Amygdala (tissue), 56 donors: ENCODE data around the gene PSORS1C2.
A peak's percentile ranks its signal among the peaks of the same experiment; 100 is the strongest.
"Not testable (repeated sequence)": the region's sequence is repeated elsewhere in the genome, so short reads cannot be mapped to it uniquely, and the experiment has no call there.

Experiments used
- DNase-seq, 56 donors: peaks; one replicate each; lab custom pipeline; 2025; lab: John Stamatoyannopoulos, UW

The PSORS1C2 gene

DNA sequence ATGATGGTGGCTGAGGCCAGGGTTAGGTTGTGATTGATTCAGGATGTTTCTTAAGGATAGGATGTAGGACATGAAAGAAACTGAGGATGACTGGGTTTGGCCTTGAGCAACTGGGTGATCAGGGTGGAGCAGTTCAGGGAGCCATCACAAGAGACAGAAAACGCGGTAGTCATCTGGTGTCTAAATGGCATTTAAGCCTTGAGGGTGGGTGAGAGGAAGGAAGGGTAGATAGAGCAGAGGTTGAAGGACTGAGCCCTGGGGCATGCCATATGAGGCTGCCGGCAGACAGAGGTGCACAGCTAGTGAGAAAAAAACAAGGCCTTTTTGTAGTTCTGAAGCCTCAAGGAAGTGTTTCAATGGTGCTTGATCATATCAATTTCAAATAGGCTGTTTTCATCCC lies 29.7 kb upstream of the PSORS1C2 start:
- no peak for DNase-seq

DNA sequence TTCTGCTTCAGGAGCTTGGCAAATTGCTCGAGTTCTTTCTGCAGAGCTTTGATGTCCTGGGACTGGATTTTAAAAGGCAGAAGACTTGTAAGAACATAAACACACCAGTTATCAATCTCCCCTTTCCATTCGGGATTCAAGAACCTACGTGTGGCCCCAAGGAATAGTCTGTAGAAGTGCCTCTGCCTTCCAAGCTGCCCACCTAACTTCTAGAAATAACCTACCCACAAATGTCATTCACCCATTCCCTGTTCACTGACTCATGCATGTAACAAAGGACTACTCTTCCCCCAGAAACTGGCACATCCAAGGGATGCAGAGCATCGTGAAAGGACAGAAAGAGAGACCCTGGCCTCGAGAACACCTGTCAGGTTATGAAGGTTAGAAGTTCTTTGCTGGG lies 27.1 kb upstream of the PSORS1C2 start:
- DNase-seq, result no peak

DNA sequence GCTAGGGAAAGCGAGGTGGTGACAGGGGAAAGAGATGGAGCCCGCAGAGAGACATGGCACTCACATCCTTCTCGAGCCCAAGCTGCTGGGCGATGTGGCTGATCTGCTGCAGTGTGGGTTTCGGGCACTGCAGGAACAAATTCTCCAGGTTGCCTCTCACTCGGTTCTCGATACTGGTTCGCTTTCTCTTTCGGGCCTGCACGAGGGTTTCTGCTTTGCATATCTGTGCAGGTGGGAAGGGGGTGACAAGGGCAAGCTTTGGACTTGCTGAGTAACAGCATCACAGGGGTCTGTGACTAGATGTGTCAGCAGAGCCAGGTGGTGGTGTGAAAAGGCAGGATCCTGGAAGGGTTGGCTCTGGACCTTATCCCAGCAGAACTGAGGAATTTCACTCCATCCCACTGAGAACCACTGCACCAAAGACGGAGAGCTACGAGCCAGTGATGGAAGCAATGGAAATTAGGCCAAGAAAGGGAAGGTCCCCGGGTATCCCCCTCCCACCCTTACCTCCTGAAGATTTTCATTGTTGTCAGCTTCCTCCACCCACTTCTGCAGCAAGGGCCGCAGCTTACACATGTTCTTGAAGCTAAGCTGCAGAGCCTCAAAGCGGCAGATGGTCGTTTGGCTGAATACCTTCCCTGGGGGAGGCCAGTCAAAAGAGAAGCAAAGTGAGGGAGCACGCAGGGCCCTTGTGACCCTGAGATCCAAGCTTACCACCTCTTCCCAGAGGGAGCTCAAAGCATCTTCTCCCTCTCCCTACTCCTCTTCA lies 26.4 kb upstream of the PSORS1C2 start:
- not testable (repeated sequence) for DNase-seq

DNA sequence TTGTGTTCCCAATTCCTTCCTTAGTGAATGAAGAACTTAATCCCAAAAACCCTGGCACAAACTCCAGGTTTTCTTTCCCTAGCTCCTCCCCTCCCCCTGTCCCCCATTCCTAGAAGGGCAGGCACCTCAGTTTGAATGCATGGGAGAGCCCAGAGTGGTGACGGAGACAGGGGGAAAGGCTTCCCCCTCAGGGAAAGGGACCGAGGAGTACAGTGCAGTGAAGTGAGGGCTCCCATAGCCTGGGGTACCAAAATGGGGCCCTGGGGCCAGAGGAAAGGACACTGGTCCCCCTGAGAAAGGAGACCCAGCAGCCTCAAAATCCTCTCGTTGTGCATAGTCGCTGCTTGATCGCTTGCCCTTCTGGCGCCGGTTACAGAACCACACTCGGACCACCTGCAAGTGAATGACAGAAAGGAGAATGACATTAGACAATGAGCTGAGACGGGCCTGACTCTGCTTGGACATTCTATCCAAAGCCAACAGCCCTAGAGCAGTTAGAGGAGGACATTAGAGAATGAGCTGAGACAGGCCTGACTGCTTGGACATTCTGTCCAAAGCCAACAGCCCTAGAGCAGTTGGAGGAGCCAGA lies 25.7 kb upstream of the PSORS1C2 start:
- DNase-seq, result not testable (repeated sequence)

DNA sequence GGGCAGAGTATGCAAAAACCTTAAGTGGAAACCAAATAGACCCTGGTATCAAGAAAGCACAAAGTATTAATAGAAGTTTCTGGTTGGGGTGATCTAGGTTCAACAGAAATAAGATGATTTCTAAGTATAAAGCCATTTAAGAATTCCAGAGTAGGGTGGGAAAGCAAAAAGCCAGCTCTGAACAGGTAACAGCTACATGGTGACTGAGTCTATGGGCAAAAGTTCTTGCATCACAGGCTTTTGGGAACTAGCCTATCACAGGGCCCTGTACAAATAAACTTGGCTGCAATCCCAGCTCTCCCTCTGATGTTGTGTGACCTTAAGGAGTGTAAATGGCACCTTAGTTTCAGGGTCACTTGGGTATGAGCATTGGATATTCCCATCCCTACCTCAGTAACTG lies 25.1 kb upstream of the PSORS1C2 start:
- DNase-seq, result no peak

DNA sequence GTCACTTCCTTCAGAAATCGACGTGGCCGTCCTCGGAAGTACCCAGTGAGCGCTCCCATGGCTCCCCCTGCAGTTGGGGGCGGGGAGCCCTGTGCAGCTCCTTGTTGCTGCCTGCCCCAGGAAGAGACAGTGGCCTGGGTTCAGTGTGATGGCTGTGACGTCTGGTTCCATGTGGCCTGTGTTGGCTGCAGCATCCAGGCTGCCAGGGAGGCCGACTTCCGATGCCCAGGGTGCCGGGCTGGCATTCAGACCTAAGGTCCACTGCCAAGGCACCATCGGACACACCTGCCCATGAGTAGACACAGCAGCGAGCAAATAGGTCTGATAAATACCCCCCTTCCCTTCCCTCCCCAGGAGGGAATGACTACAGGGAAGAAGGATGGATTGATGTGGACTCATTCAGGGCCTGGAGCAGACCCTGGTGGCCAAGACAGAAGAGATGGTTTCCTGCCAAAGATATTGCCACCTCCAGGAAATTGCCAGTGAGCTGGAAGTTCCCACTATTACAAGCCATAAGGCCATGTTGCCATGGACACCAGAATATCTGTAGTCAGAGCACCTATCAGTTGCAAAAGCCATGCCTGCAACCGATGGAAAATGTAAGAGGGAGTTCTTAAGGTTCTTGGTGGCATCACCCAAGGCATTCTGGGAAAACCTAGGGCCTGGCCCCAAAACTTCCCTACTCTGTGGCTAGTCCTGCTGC lies 23.7 kb upstream of the PSORS1C2 start:
- DNase-seq, result no peak

DNA sequence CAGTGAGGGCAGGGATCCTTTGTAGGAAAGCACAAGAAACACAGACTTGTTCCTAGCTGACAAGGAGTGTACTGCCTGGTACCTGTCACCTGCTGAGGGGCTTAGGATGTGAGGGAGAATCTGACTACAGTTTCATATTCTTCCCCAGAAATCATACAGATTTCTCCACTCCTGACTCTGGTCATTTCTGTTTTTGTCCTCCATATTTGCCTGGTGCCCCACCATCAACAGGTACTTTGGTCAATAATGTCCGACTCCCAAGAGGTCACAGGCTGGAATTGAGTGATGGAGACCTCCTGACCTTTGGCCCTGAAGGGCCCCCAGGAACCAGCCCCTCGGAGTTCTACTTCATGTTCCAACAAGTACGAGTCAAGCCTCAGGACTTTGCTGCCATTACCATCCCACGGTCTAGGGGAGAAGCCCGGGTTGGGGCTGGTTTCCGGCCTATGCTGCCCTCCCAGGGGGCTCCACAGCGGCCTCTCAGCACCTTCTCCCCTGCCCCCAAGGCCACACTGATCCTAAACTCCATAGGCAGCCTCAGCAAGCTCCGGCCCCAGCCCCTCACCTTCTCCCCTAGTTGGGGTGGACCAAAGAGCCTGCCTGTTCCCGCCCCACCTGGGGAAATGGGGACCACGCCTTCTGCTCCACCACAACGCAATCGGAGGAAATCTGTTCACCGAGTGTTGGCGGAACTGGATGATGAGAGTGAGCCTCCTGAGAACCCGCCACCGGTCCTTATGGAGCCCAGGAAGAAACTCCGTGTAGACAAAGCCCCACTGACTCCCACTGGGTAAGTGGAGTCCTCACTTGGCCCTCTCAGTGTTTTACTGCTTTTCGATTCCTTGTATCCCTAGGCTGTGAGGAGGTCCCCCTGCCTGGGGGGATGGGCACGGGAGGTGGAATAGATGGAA lies 22.6 kb upstream of the PSORS1C2 start:
- DNase-seq, result no peak

DNA sequence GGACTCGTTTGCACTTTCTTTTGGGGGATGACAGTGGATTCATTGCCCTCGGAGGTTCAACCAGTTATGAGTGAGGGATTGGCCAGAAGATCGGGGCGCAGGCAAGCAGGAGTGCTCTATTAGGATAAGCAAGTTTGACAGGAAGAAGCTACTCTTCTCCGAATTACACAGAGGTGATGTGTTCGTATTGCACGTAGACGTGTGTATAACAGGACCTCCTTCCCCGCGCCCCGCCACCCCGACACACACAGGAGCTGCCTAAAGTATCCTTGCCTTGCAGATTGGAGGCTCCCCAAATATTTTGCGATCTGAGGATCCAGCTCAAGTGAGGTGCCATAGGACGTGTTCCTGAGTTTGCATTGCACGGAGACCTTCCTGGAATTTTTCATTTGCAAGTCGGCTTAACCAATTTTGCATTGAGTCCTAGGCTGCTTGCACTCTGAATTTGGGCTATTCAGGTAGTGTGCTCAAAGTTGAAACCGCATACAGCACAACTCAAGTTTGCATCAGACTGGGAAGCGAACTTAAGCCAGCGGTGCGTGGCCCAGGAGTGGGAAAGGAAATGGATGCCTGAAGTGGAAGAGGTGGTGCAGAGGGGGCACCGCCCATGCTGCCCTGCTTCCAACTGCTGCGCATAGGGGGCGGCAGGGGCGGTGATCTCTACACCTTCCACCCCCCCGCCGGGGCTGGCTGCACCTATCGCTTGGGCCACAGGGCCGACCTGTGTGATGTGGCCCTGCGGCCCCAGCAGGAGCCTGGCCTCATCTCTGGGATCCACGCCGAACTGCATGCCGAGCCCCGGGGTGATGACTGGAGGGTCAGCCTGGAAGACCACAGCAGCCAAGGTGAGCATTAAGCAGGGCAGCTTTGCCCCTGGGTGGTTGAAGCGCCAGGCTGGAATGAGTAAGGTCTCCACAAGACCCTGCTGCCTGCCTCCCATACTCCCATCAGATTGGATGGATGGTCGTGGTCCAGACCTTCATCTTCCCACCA lies 20.3 kb upstream of the PSORS1C2 start:
- no peak for DNase-seq

DNA sequence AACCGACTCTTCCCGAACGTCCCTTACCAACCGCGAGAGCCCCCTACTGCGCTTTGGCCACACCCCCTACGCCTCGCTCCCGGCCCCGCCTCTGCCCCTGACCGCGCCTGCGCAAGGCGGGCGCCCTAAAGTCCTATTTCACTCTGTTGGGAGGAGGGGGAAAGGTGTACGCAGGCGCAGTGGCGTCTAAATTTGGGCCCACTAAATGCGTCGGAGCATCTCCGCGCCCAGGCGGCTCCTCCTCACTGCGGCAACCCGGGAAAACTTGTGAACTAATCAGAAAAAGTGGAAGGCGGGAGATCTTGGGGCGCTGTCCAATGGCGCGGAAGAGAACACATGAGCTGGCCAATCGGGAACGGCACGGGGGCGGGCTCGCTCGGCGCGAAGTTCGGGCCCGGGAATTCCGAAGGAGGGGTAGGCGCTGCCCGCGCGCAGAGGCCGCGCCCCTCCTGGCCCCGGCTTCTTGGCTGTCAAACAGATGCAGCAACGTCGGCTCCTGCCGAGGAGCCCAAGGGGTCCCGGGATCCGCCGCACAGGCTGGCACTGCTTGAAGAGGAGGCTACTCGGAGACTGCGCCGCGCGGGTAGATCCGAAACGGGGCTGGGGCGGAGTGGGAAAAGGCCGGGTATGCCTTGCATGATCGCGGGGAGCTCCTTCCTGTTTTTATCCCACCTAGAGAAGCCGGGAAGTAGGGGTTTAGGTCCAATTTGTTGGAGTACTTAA lies 19.4 kb upstream of the PSORS1C2 start, which contains the start of gene TCF19:
TCF19 (plus strand) TSS at position 450 of the 723 bp plus-strand sequence. CDS start 881 bp downstream, outside the sequence.
- peak; percentile 71 to 98 (median 95) for DNase-seq

DNA sequence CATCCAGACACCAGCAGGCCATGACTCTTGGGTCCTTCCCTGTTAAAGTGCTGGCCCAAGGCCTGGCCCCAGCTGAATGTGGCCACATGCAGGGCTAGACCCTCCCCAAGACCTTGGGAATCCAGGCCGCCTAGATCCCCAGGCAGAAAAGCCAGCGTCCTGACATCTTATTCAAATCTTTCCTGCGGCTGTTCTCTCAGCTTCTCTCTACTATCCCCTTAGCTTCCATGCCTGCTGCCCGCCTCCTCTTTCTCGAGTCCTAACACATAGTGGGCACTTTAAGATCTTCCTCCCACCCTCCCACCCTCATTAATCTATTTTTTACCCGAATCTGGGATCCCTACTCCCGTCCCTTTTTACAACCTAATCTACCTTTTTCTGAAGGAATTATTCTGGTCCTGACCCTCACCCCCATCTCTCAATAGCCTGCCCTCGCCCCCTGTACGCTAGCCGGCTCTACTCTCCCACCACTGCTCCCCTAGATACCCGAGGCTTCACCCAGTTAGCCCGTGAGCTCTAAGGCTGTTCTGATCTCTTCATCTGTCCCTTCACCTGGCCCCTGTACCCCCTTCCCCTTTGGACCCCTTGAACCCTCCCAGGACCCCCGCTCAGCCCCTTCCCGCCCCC lies 18.8 kb upstream of the PSORS1C2 start, which contains the start of gene CCHCR1:
CCHCR1 (minus strand) TSS at position 290 of the 627 bp plus-strand sequence; CDS start at position 88, 202 bp downstream.
- peak in 1 of 56 donors; percentile 8 for DNase-seq

DNA sequence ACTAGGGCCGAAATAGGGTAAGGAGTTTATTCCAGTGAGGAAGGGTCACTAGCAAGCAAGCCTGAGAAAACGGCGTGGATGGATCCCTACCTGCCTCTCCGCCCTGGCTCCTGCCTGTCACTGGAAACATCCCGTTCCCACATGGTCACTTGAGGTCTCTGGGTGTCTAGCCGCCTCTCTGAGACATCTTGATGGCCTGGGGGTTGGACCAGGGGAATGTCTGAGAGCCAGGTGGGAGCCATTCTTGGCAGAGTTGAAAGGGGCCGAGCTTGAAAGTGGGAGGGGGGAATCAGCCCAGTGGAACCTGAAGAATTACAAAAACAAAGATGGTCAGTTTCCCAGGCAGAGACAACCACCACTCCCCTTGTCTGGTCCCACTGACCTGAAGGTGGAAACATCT lies 17.8 kb upstream of the PSORS1C2 start:
- DNase-seq, result no peak

DNA sequence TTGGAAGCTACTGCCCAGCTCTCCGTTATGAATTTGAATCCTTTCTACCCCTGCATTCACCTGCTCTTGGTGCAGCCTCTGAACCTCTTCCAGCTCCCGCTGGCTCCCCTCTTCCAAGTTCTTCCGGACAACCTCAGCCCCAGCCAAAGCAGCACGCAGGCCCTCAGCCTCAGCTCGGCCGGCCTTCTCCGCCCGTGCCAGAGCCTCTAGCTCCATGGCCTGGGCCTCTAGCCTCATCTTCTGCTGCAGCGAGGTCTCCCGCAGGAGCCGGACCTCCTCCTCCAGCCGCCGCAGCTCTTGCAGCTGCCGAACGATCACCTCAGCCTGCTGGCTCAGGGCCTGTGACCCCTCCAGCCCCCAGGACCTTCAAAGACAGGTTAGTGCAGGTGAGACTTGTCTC lies 15.6 kb upstream of the PSORS1C2 start:
- no peak for DNase-seq

DNA sequence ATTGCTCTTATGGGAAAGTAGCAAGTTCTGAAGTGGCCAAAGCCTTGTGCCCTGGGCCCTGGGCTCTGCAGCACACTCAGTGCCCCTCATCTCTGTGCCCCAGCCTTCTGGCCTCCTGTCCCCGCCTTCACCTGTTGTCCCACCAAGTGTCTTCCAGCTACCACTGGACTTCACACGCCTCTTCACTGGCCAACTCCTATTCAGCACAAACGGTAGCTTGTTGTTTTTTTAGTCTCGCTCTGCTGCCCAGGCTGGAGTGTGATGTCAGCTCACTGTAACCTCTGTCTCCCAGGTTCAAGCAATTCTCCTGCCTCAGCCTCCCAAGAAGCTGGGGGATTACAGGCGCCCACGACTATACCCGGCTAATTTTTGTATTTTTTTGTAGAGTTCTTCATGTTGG lies 13.9 kb upstream of the PSORS1C2 start:
- DNase-seq, result no peak

DNA sequence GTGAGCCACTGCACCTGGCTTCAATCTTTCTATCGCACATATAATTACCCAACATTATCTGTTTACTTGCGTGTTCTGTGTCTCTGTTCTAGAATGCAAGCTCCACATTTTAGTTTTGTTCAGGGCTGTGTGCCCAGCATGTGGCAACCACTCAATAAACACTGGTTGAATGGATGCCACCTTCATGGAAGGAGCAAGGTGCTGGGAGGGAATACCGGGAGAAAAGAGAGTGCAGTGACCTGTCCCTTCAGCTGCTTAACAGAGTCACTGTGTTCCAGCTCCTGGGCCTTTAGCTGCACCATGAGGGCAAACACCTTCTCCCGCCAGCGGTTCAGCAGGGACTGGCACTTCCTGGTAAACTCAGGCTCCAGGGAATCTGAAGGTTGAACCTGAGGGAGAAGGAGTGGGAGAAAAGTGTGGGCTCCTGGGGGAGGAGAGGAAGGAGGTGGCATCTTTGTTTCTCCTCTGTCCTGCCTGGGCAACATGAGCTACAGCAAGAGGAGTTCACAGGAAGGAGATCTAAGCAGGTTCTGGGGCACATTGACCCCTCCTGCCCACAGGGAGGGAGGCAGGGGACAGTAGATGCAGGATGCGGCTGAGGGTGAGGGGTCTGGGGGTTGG lies 11.1 kb upstream of the PSORS1C2 start:
- DNase-seq, result no peak

DNA sequence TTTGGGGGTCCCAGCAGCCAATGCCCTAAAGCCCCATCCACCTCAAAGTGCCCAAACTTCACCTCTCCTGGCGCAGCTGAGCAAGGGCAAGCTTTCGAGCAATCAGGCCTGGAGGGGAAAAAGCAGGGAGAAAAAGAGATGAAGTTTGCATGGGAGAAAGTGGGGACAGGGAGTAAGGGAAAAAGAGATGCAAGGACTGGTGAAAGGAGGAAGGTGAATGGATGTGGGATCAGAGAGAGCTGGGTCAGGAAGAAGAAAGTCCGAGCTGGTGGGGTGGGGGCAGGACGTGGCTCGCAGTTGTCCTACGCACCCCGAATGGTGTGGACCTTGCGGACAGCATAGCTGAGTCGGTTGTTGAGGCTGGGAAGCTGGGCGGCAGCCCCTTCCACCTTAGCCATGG lies 6.5 kb upstream of the PSORS1C2 start:
- no peak for DNase-seq

DNA sequence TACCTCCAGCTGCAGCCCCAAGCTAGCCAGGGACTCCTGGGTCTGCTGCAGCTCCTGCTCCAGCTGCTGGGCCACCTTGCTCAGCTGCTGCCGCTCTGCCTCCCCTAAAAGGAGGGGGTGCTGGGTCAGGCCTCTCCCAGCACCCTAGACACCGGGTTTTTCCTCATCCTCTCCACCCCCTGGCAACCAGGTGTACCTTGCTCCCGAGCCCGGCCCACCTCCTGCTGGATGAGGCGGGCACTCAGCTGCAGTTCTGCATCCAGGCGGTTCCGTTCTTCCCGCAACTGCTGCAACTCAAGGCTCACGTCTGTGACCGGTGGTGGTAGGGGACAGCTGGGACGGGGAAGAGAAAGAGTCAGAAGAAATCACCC lies 6.1 kb upstream of the PSORS1C2 start:
- DNase-seq, result no peak

DNA sequence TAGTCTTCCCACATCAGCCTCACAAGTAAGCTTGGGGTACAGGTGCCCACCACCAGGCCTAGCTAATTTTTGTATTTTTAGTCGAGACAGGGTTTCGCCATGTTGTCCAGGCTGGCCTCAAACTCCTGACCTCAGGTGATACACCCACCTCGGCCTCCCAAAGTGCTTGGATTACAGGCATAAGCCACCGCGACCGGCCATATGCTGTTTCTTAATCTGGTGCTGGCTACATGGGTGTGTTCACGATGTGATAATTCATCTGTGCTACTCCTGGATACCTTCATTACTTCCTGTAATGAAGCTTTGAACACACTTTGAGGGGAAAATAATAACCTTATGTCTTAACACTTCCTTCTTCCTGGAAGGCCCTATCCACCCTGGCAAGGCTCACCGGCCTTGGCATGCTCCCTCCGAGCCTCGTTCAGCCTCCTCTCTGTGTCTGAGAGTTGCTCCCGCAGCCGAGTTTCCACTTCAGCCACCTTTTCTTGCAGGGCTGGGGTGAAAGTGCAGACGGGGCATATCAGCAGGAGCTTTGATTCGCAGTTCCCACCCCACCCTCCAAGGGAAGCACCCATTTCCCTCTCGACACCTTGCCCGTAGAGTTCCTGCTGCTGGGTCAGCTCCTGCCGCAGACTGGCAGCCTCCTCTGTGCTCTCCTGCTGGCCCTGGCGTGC lies 5.6 kb upstream of the PSORS1C2 start:
- no peak for DNase-seq
